Stimulated activated CD8-positive, alpha-beta memory T cell treated with anti-CD3 and anti-CD28 coated beads, Interleukin-2, amount 100 ng/mL, for 48 hours (primary cell): ENCODE data around the gene PPM1J.

Experiments
- DNase-seq, 2 donors: peaks; one replicate each; pipeline ENCODE4 v3.0.0-alpha.2; 2020; ENCODE audit warnings: low read depth in 2 of 2

The PPM1J gene

DNA sequence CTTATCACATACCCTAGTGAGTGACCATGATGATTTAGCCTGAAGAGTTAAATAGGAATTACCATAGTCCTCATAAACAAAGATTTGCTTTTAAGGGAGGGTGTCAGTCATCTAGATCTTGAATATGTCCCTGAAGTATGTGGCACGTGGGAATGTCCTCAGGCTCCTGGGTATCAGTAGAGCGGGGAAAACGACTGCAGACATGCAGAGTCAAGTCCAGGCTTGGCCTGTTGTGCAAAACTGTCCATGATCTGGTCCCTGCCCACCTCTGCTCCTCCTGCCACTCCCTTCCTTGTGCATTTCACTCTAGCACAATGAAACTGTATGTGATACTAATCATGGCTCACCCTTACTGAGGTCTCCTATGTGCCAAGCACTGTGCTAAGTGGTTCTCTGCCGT lies 27.8 kb downstream of the PPM1J start:
- no peak for DNase-seq

DNA sequence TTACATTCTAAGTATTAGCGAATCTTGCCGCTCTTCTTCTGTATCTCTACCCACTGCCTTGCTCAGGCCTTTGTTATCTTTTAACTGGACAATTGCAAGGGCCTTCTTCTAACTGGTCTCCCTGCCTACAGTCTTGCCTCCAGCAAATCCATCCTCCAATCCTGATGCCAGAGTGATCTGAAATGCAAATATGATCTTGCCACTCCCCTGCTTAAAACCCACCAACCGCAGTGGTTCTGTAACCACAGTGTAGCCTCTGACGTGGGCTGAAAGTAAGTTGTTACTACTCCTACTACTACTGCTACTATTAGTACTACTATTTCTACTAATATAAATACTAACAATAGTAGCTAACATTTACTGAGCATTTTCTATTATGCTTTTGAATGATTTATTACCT lies 28.3 kb downstream of the PPM1J start:
- DNase-seq, result no peak

GRCh38 chr1:112686417-112686816 lies 28.7 kb downstream of the PPM1J start:
- DNase-seq, result no peak

DNA sequence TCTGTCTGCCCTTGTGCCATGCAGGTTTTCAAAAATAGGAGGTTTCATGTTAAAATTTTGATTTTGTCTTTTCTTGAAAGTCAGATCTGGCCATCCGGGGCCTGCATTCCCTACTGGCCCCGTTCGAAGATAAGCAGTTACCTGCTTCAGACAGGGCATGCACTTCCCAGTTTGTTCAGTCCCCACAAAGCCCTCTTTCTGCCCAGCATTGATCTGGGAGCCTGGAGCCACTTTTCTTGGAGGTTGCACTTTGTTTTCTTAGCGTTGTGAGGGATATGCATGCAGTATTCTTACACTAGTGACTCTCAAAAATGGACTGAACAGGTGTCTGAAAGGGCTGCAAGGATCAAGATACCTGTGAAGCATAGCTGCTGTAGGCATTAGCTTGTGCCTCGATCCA lies 29.2 kb downstream of the PPM1J start:
- no peak for DNase-seq

- DNase-seq, result no peak
Measured at GRCh38 chr1:112678605-112679004, 36.5 kb downstream of the PPM1J start.

DNA sequence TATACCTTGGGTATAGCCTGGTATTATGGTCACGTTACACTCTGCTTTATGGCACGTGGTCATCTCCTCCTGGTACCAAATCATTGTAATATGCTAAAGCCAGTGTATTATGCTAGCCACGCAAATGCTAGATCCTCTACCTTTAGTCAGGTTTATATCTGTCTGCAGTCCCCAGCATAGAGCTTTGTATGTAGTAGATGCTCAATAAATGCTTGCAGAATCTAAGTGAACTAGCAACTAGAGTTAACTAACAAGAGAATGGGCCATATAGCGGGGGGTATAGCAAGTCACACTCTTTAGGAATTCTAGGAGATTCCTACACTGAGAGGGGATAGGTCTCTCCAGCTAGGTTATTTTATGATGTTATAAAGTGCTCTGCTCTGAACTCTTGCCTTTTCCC lies 37.6 kb downstream of the PPM1J start:
- DNase-seq, result no peak

- DNase-seq, result no peak
Measured at GRCh38 chr1:112676543-112676942, 38.6 kb downstream of the PPM1J start.

GRCh38 chr1:112675728-112676381 lies 39.3 kb downstream of the PPM1J start:
- no peak for DNase-seq

DNA sequence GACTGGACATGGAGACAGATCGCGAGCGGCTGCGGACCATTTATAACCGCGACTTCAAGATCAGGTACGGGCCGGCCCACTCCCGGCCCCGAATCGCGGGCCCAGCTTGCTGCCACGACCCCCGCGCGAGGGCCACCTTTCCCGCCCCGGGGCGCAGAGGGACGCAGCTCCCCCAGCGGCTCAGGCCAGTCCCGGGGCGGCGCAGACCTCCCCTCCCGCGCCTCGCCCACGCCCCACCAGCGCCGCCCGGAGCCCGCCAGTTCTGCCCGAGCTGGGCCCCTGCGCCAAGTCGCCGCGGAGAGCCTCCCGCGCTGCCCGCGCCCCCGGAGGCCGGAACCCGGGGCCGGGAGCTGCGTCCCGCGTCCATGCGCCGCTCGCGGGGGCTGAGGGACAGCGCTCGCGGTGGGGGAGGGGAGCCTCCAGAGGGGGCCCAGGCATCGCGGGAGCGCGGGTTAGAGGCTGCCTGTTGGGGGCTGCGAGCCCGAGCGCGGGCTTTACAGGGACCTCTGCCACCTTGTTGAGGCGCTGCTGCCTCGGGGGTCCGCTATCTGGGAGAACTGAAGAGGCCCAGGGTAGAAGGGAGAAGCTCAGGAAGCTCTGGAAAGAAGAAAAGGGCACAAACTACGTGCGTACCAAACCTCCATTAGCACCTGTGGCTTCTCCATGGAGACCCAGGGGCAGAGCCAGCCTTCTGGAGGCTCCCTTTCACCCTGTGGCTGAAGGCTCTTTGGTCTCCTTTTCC lies 40.0 kb downstream of the PPM1J start:
- DNase-seq, result peak; percentile 28 to 37

DNA sequence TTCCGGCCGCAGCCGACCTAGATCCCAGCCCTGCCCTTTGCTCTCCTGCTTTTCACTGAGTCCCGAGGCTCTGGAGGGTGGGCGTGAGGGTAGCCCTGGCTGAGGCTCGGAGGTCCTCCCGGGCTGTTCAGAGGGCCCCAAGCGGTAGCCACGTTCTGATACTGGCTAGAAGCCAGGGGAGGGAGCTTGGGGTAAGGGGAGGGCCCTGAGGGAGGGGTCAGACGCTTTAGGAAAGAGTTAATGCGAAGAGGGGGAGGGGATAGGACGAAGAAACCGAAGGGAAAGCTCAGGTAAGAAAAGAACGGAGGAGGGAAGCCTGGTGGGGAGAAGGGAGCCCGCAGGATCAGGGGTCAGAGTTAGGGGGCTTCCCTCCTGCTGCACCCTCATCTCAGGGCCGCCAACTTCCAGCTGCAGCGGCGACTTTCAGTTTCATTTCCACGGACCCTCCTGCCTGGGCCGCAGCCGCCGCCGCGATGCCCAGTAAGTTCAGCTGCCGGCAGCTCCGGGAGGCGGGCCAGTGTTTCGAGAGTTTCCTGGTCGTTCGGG lies 40.6 kb downstream of the PPM1J start, which contains the start of gene MOV10:
Gene MOV10 (plus strand): TSS at position 220 of the 546 bp plus-strand sequence. CDS start 254 bp downstream, at position 474.
- peak; percentile 41 to 49 for DNase-seq

GRCh38 chr1:112673592-112674439 lies 41.3 kb downstream of the PPM1J start:
- no peak for DNase-seq

- no peak for DNase-seq
Measured at GRCh38 chr1:112672842-112673241, 42.3 kb downstream of the PPM1J start.

DNA sequence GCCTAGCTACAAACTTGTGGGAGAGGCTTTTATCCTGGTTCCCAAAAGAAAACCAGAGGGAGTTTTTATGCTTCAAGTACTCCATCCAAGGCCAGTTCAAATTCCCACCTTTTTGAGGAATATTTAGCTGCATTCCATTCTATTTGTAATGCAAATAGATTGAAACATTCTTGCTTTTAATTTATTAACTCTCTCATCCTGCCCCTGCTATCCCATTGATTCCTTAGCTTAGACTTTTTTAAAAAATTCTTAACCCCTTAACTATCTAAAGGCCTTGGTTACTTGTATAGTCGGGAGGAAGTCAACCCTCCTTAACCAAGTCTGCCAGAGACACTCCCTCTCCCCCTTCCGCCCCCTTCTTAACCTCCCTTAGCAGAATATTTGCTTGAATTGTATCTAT lies 43.1 kb downstream of the PPM1J start:
- DNase-seq, result no peak

GRCh38 chr1:112666946-112667345 lies 48.2 kb downstream of the PPM1J start:
- DNase-seq, result no peak

DNA sequence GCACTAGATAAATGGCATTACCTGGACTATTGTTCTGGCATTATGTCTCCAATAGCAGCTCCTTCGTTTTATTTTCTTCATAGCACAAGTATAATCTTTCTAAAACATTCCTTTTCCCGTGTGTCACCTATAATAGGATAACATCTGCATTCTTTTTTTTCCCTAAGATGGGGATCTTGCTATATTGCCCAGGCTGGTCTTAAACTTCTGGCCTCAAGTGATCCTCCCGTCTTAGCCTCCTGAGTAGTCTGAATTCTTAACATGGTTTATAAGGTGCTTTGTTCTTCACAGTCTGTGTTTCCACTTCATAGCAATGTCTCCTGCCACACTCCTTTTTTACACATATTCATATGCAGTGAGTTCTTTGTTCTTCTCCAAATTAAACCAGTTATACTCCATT lies 49.3 kb downstream of the PPM1J start:
- DNase-seq, result no peak
